SKM-1 treated with dmso at 0.1 percent for 144 hours (cell line): ENCODE data around the gene NFYC.

Experiments
- DNase-seq: peaks from one replicate; lab custom pipeline; 2025; ENCODE audit not compliant: unreplicated experiment; lab: John Stamatoyannopoulos, UW

NFYC gene

GRCh38 chr1:40818264-40818961, 126.9 kb downstream of the NFYC start:
- no peak for DNase-seq

- no peak for DNase-seq
Measured at GRCh38 chr1:40819101-40819500, 127.6 kb downstream of the NFYC start.

- peak; percentile 30 for DNase-seq
Measured at GRCh38 chr1:40820251-40820797, 128.8 kb downstream of the NFYC start.
